Stimulated activated effector memory CD8-positive, alpha-beta T cell treated with anti-CD3 and anti-CD28 coated beads, Interleukin-12 subunit alpha, Interleukin-12 subunit beta, amount 100 ng/mL, for 72 hours (primary cell): ENCODE measurements around the gene INTS4.
"Not testable (repeated sequence)": the region's sequence is repeated elsewhere in the genome, so short reads cannot be mapped to it uniquely, and the experiment has no call there.

ENCODE experiments used
- ATAC-seq: fragments of 150-1000 bp; cut with Tn5 transposase; 2 replicates; pipeline ENCODE4 v1.10.0; 2021
- DNase-seq, 2 donors: peaks; one replicate each; pipeline ENCODE4 v3.0.0; 2021 to 2022; ENCODE audit warnings: low spot score in 2 of 2
- H3K27ac Mint-ChIP-seq: one replicate; pipeline ENCODE4 v1.8.0; 2022; ENCODE audit warnings: mild to moderate bottlenecking, mixed read lengths
- H3K36me3 Mint-ChIP-seq: one replicate; pipeline ENCODE4 v1.8.0; 2022; ENCODE audit warnings: mild to moderate bottlenecking, mixed read lengths
- H3K4me1 Mint-ChIP-seq: one replicate; pipeline ENCODE4 v1.8.0; 2022; ENCODE audit warnings: mixed read lengths
- H3K4me3 Mint-ChIP-seq: one replicate; pipeline ENCODE4 v1.8.0; 2022; ENCODE audit warnings: mild to moderate bottlenecking, mixed read lengths
- H3K9me3 Mint-ChIP-seq: one replicate; pipeline ENCODE4 v1.8.0; 2022; ENCODE audit warnings: mixed read lengths

Gene INTS4

DNA sequence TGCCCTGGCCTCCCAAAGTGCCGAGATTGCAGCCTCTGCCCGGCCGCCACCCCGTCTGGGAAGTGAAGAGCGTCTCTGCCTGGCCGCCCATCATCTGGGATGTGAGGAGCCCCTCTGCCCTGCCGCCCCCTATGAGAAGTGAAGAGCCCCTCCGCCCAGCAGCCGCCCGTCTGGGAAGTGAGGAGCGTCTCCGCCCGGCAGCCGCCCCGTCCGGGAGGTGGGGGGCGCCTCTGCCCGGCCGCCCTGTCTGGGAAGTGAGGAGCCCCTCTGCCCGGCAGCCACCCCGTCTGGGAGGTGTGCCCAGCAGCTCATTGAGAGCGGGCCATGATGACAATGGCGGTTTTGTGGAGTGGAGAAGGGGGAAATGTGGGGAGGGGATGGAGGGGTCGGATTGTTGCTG is 60.9 kb downstream of the INTS4 start:
- H3K36me3 Mint-ChIP-seq, result peaks cover 71% of the 10 kb centered on the region
- H3K4me1 Mint-ChIP-seq, ATAC-seq, DNase-seq, H3K27ac Mint-ChIP-seq, H3K4me3 Mint-ChIP-seq, H3K9me3 Mint-ChIP-seq: not testable (repeated sequence)

DNA sequence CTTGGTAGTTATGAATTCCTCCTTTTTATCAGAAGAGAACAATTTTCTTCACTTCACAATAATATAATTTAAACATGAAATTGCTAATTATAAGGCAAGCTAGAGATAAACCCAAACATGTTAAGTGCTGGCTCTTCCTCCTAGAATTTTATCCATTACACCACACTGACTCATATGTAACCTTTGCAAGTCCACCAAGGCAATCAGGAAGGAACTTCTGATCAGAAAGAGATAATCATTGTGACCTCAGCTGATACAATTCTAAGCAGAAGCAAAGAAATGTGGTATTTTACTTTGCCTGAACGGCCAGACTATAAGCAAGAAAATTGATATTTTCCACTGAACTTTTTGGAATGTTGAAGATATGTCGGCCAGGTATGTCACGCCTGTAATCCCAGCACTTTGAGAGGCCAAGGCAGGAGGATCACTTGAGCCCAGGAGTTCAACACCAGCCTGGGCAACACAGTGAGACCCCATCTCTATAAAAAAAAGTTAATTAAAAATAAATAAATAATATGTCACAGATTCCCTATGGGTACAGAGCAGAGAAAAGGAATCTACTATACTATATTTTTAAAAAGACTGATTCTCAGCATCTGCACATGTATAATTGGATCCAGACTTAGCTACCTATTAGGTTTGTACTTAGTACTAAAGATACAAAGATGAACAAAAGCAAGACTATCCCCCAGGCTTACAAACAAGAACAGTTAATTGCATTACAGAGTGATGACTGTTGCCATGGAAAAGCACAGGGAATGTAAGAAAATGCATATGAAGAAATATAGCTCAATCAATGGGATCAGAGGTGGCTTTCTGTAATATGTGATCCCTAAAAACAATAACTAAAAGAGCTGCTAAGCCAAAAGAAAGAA is 63.9 kb downstream of the INTS4 start:
- H3K4me1 Mint-ChIP-seq, ATAC-seq, H3K9me3 Mint-ChIP-seq, H3K4me3 Mint-ChIP-seq, H3K27ac Mint-ChIP-seq, DNase-seq: not testable (repeated sequence)
- H3K36me3 Mint-ChIP-seq, result peaks cover 76% of the 10 kb centered on the region

GRCh38 chr11:77917713-77918112 is 76.8 kb downstream of the INTS4 start:
- H3K36me3 Mint-ChIP-seq, result peaks cover 67% of the 10 kb centered on the region
- not testable (repeated sequence) for H3K9me3 Mint-ChIP-seq, H3K4me3 Mint-ChIP-seq, H3K27ac Mint-ChIP-seq, DNase-seq, ATAC-seq, H3K4me1 Mint-ChIP-seq

GRCh38 chr11:77914307-77914791 is 80.1 kb downstream of the INTS4 start:
- ATAC-seq, DNase-seq, H3K4me1 Mint-ChIP-seq: not testable (repeated sequence)

DNA sequence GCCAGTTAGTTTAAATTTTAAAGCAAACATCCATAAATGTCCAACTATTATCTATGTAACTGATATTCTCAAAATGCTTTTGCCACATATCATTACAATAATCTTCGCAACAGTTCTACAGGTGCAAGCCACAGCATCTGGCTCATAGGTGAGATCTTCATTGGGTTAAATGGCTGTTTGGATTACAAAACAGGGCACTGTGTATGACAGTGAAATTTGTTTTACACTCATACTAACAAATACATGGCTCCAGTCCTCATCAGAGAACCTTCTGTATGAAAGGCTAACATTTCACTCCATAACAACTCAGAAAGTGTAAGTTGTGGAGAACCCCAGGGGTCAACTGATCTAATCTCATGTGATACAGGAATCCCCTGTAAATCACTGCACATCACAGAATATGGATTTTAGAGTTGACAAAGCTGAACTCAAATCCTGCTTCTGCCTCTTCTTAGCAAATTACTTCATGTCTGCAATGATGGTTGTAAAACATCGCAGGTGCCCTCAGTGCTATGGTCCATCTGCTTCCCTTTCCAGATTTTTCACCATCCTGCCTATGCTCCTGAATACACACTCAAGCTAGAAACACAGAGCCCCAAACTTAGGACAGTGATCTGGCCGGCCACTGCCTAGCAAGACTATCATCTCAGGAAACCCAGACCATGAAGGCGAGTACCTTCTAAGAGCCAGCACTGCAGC is 80.7 kb downstream of the INTS4 start:
- not testable (repeated sequence) for H3K4me1 Mint-ChIP-seq, H3K9me3 Mint-ChIP-seq, ATAC-seq, DNase-seq, H3K4me3 Mint-ChIP-seq, H3K27ac Mint-ChIP-seq
- peaks cover 50% of the 10 kb centered on the region for H3K36me3 Mint-ChIP-seq

More at GRCh38 chr11:77914307-77914791, 80.1 kb downstream of the INTS4 start:
- not testable (repeated sequence) for H3K27ac Mint-ChIP-seq, H3K4me3 Mint-ChIP-seq, H3K9me3 Mint-ChIP-seq
- peaks cover 55% of the 10 kb centered on the region for H3K36me3 Mint-ChIP-seq

DNA sequence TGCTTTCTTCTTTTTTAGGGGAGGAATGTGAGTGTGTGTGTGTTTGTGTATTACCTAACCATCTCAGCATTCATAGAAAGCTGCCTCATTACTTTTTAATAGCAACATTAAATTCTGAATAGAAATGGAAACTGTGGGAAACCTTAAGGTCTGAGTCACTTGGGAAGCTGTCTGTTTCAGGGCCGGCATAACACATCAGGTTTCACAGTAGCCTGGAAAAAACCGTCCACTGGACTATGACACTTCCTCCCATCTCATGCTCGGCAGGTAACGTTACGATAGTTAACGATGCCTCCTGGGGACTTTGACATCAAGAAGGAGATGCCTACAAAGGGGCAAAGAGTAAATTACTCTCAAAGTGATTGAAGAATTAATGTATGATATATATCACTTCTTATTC is 83.6 kb downstream of the INTS4 start:
- not testable (repeated sequence) for DNase-seq, H3K9me3 Mint-ChIP-seq, H3K4me3 Mint-ChIP-seq, H3K4me1 Mint-ChIP-seq, ATAC-seq, H3K27ac Mint-ChIP-seq
- peaks cover 45% of the 10 kb centered on the region for H3K36me3 Mint-ChIP-seq

DNA sequence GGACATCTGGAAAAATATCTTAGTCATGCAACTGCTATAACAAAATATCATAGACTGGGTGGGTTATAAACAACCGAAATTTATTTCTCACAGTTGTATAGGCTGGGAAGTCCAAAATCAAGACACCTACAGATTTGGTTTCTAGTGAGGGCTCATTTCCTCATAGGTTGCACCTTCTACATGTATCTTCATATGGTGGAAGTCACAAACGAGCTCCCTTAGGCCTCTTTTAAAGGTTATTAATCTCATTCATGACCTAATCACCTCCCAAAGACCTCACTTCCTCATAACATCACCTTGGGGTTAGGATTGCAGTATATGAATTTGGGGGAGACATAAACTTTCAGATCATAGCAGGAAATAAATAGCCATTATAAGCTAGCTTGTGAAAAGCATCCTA is 85.2 kb downstream of the INTS4 start:
- no peak for DNase-seq
- H3K36me3 Mint-ChIP-seq, result peaks cover 59% of the 10 kb centered on the region
- ATAC-seq, result no peak
- H3K4me3 Mint-ChIP-seq, result no peak overlapping the region
- no peaks in the 10 kb centered on the region for H3K9me3 Mint-ChIP-seq
- no peak overlapping the region for H3K27ac Mint-ChIP-seq
- H3K4me1 Mint-ChIP-seq, result no peaks in the 10 kb centered on the region

- no peak overlapping the region for H3K4me3 Mint-ChIP-seq
- no peak overlapping the region for H3K27ac Mint-ChIP-seq
- ATAC-seq (no peak), DNase-seq (no peak)
- no peaks in the 10 kb centered on the region for H3K4me1 Mint-ChIP-seq
- H3K36me3 Mint-ChIP-seq, result peaks cover 59% of the 10 kb centered on the region
- H3K9me3 Mint-ChIP-seq, result no peaks in the 10 kb centered on the region
These were observed 85.6 kb downstream of the INTS4 start for GRCh38 chr11:77908835-77909234.

DNA sequence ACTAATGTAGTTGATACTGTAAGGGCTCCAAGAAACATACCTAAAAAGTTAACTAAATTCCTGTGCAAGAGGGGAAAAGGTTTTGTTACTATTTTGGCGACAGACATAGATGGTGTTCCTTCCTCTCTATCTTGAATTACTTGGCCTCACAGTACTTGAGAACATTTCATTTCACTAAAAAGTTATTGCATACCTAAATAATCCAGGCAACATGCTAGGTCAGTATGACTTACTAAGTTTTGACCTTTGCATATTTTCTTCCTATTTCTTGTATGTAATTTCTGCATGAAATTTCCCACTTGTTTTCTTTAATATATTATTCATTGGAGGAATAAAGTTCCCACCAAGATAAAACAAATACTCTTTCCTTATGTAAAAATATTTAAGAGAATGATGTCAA is 99.5 kb downstream of the INTS4 start:
- not testable (repeated sequence) for H3K4me3 Mint-ChIP-seq, DNase-seq, H3K27ac Mint-ChIP-seq, ATAC-seq, H3K4me1 Mint-ChIP-seq, H3K9me3 Mint-ChIP-seq
- H3K36me3 Mint-ChIP-seq, result peaks cover 90% of the 10 kb centered on the region

DNA sequence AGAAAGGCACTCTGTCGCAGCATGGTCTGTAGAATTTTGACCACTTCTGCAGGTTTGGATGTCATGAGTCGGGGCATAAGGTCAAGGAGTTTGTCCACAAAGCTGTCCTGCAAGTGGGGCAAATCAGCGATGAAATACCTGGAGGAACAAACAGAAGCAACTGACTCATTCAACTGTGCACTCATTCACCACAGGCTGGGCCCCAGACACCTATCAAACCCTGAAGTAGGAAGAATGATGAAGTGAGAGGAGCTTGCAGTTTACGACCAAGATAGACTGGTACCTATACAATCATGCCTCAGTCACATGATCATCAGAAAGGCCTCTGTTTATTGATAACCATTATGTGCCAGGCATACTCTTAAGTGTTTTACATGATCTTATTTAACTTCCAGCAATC is 102.8 kb downstream of the INTS4 start:
- H3K4me3 Mint-ChIP-seq, H3K9me3 Mint-ChIP-seq, H3K27ac Mint-ChIP-seq, ATAC-seq, H3K4me1 Mint-ChIP-seq, DNase-seq: not testable (repeated sequence)
- H3K36me3 Mint-ChIP-seq, result peaks cover 67% of the 10 kb centered on the region

DNA sequence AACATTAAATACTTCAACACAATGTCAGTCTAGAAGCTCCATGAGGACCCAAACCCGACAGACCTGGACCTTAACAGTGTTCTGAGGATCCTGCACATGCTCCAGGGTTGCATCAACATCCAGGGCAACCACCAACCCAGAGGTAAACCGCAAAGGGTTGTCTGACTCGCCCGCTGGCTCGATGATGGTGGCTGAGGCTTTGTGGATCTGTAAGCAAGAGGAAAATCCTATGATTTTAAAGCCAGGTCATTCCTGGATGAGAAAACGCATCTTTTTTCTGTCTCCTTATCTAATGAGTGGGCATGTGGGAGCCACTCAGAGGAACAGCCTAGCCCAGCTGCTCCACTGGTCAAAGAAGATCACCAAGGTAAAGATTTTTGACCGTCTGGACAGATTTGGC is 103.2 kb downstream of the INTS4 start:
- not testable (repeated sequence) for H3K27ac Mint-ChIP-seq

GRCh38 chr11:77890619-77891056 is 103.8 kb downstream of the INTS4 start:
- H3K27ac Mint-ChIP-seq, H3K4me3 Mint-ChIP-seq, H3K9me3 Mint-ChIP-seq, ATAC-seq, H3K4me1 Mint-ChIP-seq, DNase-seq: not testable (repeated sequence)
- peaks cover 67% of the 10 kb centered on the region for H3K36me3 Mint-ChIP-seq

More for the DNA sequence above, 103.2 kb downstream of the INTS4 start:
- H3K9me3 Mint-ChIP-seq, DNase-seq, H3K4me3 Mint-ChIP-seq, H3K4me1 Mint-ChIP-seq, ATAC-seq: not testable (repeated sequence)
- H3K36me3 Mint-ChIP-seq, result peaks cover 67% of the 10 kb centered on the region

GRCh38 chr11:77890100-77890614 is 104.3 kb downstream of the INTS4 start:
- not testable (repeated sequence) for H3K4me1 Mint-ChIP-seq, H3K4me3 Mint-ChIP-seq, H3K27ac Mint-ChIP-seq, H3K9me3 Mint-ChIP-seq, ATAC-seq, DNase-seq
- peaks cover 66% of the 10 kb centered on the region for H3K36me3 Mint-ChIP-seq

GRCh38 chr11:77889045-77889444 is 105.4 kb downstream of the INTS4 start:
- H3K4me3 Mint-ChIP-seq, H3K27ac Mint-ChIP-seq, H3K4me1 Mint-ChIP-seq, H3K9me3 Mint-ChIP-seq, DNase-seq, ATAC-seq: not testable (repeated sequence)
- H3K36me3 Mint-ChIP-seq, result peaks cover 69% of the 10 kb centered on the region

GRCh38 chr11:77886401-77886800 is 108.1 kb downstream of the INTS4 start:
- ATAC-seq (no peak), DNase-seq (no peak)
- Mint-ChIP-seq H3K4me3 (no peak overlapping the region), H3K9me3 (no peaks in the 10 kb centered on the region), H3K27ac (no peak overlapping the region), H3K4me1 (no peaks in the 10 kb centered on the region), H3K36me3 (peaks cover 69% of the 10 kb centered on the region)
